ENCODE results near the gene FAM107A. TPM values are rescaled to one million over a fixed set of nuclear protein-coding genes. Genes with fewer than 3 reads are reported as not detected.

FAM107A gene
- total RNA-seq, 1 donor from 2014 or later: not detected

GRCh38 chr3:58576716-58577115 is 475 bp downstream of the FAM107A start:
- Mint-ChIP-seq H3K4me3 (ENCODE audit: unreplicated experiment) (no peak overlapping the region), H3K27ac (ENCODE audit: unreplicated experiment) (no peak overlapping the region), H3K36me3 (ENCODE audit: unreplicated experiment) (no peaks in the 10 kb centered on the region), H3K9me3 (ENCODE audit: unreplicated experiment) (peaks cover 2% of the 10 kb centered on the region), H3K27me3 (ENCODE audit: unreplicated experiment) (peaks cover 4% of the 10 kb centered on the region), H3K4me1 (ENCODE audit: unreplicated experiment) (peaks cover 6% of the 10 kb centered on the region)
- DNase-seq (ENCODE audit: extremely low spot score, unreplicated experiment): no peak
- no peak for TF ChIP-seq CTCF (IDR thresholded peaks at IDR 0.05)

- no peak for DNase-seq (ENCODE audit: extremely low spot score, unreplicated experiment)
- Mint-ChIP-seq H3K27me3 (ENCODE audit: unreplicated experiment) (no peaks in the 10 kb centered on the region), H3K9me3 (ENCODE audit: unreplicated experiment) (peaks cover 5% of the 10 kb centered on the region), H3K4me3 (ENCODE audit: unreplicated experiment) (no peak overlapping the region), H3K4me1 (ENCODE audit: unreplicated experiment) (peaks cover 6% of the 10 kb centered on the region), H3K27ac (ENCODE audit: unreplicated experiment) (no peak overlapping the region), H3K36me3 (ENCODE audit: unreplicated experiment) (no peaks in the 10 kb centered on the region)
- no peak for TF ChIP-seq CTCF (IDR thresholded peaks at IDR 0.05)
Observed at GRCh38 chr3:58575971-58576652, 1.1 kb downstream of the FAM107A start.

GRCh38 chr3:58574682-58575081 is 2.5 kb downstream of the FAM107A start:
- TF ChIP-seq CTCF (IDR thresholded peaks at IDR 0.05): no peak
- Mint-ChIP-seq H3K4me1 (ENCODE audit: unreplicated experiment) (peaks cover 6% of the 10 kb centered on the region), H3K4me3 (ENCODE audit: unreplicated experiment) (no peak overlapping the region), H3K36me3 (ENCODE audit: unreplicated experiment) (no peaks in the 10 kb centered on the region), H3K9me3 (ENCODE audit: unreplicated experiment) (peaks cover 5% of the 10 kb centered on the region), H3K27ac (ENCODE audit: unreplicated experiment) (no peak overlapping the region), H3K27me3 (ENCODE audit: unreplicated experiment) (no peaks in the 10 kb centered on the region)
- no peak for DNase-seq (ENCODE audit: extremely low spot score, unreplicated experiment)

- TF ChIP-seq CTCF (IDR thresholded peaks at IDR 0.05): no peak
- Mint-ChIP-seq H3K27ac (ENCODE audit: unreplicated experiment) (no peak overlapping the region), H3K4me1 (ENCODE audit: unreplicated experiment) (peaks cover 6% of the 10 kb centered on the region), H3K9me3 (ENCODE audit: unreplicated experiment) (peaks cover 5% of the 10 kb centered on the region), H3K27me3 (ENCODE audit: unreplicated experiment) (no peaks in the 10 kb centered on the region), H3K4me3 (ENCODE audit: unreplicated experiment) (no peak overlapping the region), H3K36me3 (ENCODE audit: unreplicated experiment) (no peaks in the 10 kb centered on the region)
- no peak for DNase-seq (ENCODE audit: extremely low spot score, unreplicated experiment)
Observed at GRCh38 chr3:58574106-58574505, 3.1 kb downstream of the FAM107A start.

GRCh38 chr3:58573640-58574039 is 3.6 kb downstream of the FAM107A start:
- no peak for TF ChIP-seq CTCF (IDR thresholded peaks at IDR 0.05)
- Mint-ChIP-seq H3K27me3 (ENCODE audit: unreplicated experiment) (no peaks in the 10 kb centered on the region), H3K36me3 (ENCODE audit: unreplicated experiment) (no peaks in the 10 kb centered on the region), H3K4me1 (ENCODE audit: unreplicated experiment) (peaks cover 11% of the 10 kb centered on the region), H3K9me3 (ENCODE audit: unreplicated experiment) (peaks cover 5% of the 10 kb centered on the region), H3K4me3 (ENCODE audit: unreplicated experiment) (no peak overlapping the region), H3K27ac (ENCODE audit: unreplicated experiment) (no peak overlapping the region)
- no peak for DNase-seq (ENCODE audit: extremely low spot score, unreplicated experiment)

All from osteocyte (in vitro differentiated cells).